Tibial artery (tissue), 4 donors: Measurements from ENCODE around the gene KIF26B.

Experiments used
- DNase-seq, 2 donors: peaks; one replicate each; pipeline ENCODE4 v3.0.0-alpha.2; 2019
- H3K27ac ChIP-seq, 2 donors: fragments of 200-600 bp; sonication (generic) in 1 of 2; 1 replicate in 1 of 2; 2 replicates in 1 of 2; pipeline ENCODE4 v1.5.1; 2018 to 2019; ENCODE audit warnings: mild to moderate bottlenecking in 1 of 2
- H3K27me3 ChIP-seq, 2 donors: fragments of 200-600 bp; sonication (generic) in 1 of 2; one replicate each; pipeline versions ENCODE4 v1.5.1 to v1.6.0; 2016 to 2019
- H3K36me3 ChIP-seq, 3 donors: fragments of 200-600 bp; sonication (generic) in 2 of 3; one replicate each; pipeline ENCODE4 v1.5.1; 2016 to 2019; ENCODE audit warnings: mild to moderate bottlenecking in 2 of 3
- H3K4me1 ChIP-seq, 4 donors: fragments of 200-600 bp; sonication (generic) in 2 of 4; 1 replicate in 3 of 4; 2 replicates in 1 of 4; pipeline ENCODE4 v1.5.1; 2016 to 2019
- H3K4me3 ChIP-seq, 2 donors: fragments of 200-600 bp; sonication (generic) in 1 of 2; 1 replicate in 1 of 2; 2 replicates in 1 of 2; pipeline ENCODE4 v1.5.1; 2018 to 2019; ENCODE audit warnings: mild to moderate bottlenecking in 2 of 2
- H3K9me3 ChIP-seq, 3 donors: fragments of 200-600 bp; sonication (generic) in 1 of 3; one replicate each; pipeline ENCODE4 v1.5.1; 2016 to 2019
- intact Hi-C: fragments of 100-400 bp; cut with DNase I; formaldehyde crosslinking; loops from one replicate; pipeline ENCODE4 v1.15.0; 2023; ENCODE audit warnings: low total_unique reads
- TF ChIP-seq, protein P1 (sequence below), 2 experiments: fragments of 200-600 bp in 1 of 2; fragments of 450-650 bp in 1 of 2; IDR thresholded peaks; one replicate each; pipeline ENCODE4 v1.5.1; 2017 to 2019; ENCODE audit warnings: antibody characterized with exemption in 2 of 2, mild to moderate bottlenecking in 1 of 2, moderate library complexity in 1 of 2

Gene KIF26B

DNA sequence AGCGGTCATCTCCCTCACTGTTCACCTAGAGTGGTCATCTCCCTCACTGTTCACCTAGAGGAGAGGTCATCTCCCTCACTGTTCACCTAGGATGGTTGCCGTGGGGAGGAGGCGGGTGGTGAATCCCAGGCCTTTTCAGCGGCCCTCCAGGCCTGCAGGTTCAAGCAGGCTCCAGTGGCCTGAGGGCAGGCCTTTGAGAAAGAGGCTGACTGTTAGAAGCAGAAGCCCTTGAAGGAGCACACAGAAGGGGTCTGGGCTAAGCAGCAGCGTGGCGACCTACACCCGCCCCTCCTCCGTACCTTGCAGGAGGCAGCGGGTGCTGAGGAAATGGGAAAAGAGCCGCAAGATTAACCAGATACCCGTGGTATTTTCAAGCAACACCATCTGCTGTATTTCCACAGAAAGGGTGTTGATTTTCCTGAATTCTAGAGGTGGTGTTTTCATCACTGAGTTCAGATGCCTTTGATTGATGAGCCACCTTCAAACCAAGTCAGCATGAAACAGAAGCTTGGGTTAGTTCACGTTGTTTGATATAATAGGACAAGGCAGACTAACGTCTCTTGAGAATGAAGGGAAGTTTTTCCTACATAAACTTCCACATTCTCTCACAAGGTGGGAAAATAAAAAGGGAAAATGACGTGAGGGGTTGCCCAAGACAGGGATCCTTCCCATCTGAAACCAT is 289.5 kb downstream of the KIF26B start:
- Histone ChIP-seq H3K36me3 (no peaks in the 10 kb centered on the region), H3K9me3 (no peaks in the 10 kb centered on the region), H3K4me3 (no peak overlapping the region), H3K27ac (no peak overlapping the region), H3K27me3 (peaks cover 0 to 8% of the 10 kb centered on the region in 2 donors), H3K4me1 (no peaks in the 10 kb centered on the region)
- intact Hi-C loops = no loop called here
- TF ChIP-seq, protein P1, sequence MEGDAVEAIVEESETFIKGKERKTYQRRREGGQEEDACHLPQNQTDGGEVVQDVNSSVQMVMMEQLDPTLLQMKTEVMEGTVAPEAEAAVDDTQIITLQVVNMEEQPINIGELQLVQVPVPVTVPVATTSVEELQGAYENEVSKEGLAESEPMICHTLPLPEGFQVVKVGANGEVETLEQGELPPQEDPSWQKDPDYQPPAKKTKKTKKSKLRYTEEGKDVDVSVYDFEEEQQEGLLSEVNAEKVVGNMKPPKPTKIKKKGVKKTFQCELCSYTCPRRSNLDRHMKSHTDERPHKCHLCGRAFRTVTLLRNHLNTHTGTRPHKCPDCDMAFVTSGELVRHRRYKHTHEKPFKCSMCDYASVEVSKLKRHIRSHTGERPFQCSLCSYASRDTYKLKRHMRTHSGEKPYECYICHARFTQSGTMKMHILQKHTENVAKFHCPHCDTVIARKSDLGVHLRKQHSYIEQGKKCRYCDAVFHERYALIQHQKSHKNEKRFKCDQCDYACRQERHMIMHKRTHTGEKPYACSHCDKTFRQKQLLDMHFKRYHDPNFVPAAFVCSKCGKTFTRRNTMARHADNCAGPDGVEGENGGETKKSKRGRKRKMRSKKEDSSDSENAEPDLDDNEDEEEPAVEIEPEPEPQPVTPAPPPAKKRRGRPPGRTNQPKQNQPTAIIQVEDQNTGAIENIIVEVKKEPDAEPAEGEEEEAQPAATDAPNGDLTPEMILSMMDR (IDR thresholded peaks at IDR 0.05) = no peak
- DNase-seq = no peak

DNA sequence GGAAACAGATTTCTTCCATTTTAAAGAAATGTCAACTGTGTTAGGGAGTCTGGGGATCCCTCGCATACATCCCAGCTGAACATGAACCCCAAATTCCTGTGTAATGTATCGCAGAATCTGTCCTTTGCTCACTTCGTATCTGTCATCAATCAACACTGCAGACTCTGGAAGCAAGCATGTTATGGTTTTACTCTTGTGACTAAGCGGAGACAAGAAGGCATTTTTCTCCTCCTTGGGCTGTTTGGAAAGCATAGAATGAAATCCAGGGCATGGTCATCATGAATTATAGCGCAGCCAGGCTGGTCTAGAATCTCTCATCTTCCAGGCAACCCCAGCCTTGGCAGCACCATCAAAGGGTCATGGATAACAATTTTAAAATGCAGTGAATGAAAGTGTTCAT is 290.2 kb downstream of the KIF26B start:
- Histone ChIP-seq H3K4me1 (no peaks in the 10 kb centered on the region), H3K27me3 (peaks cover 0 to 8% of the 10 kb centered on the region in 2 donors), H3K36me3 (no peaks in the 10 kb centered on the region), H3K4me3 (no peak overlapping the region), H3K27ac (no peak overlapping the region), H3K9me3 (no peaks in the 10 kb centered on the region)
- intact Hi-C loops = no loop called here
- TF ChIP-seq, protein P1 (IDR thresholded peaks at IDR 0.05) = no peak
- no peak for DNase-seq

DNA sequence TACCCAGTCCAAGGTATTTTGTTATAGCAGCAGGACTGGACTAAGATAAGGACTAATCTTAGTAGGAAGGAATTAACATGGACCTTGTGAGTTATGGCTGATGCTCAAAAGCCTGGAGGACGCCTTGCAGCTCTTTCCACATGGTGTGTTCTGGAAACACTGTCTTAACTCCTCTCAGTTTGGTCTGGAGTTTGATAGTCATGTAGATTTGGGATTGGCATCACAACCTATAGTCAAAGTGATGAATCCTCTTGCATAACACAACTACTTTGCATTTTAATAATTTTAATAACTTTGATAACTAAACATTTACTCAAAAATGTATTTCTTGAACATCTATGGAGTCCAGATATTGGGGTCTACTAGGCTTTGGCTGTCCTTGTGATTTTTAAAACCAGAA is 293.7 kb downstream of the KIF26B start:
- Histone ChIP-seq H3K9me3 (no peaks in the 10 kb centered on the region), H3K36me3 (no peaks in the 10 kb centered on the region), H3K27ac (no peak overlapping the region), H3K4me3 (no peak overlapping the region), H3K4me1 (no peaks in the 10 kb centered on the region), H3K27me3 (no peaks in the 10 kb centered on the region)
- no peak for DNase-seq
- TF ChIP-seq, protein P1 (IDR thresholded peaks at IDR 0.05) = no peak
- intact Hi-C loops = no loop called here

DNA sequence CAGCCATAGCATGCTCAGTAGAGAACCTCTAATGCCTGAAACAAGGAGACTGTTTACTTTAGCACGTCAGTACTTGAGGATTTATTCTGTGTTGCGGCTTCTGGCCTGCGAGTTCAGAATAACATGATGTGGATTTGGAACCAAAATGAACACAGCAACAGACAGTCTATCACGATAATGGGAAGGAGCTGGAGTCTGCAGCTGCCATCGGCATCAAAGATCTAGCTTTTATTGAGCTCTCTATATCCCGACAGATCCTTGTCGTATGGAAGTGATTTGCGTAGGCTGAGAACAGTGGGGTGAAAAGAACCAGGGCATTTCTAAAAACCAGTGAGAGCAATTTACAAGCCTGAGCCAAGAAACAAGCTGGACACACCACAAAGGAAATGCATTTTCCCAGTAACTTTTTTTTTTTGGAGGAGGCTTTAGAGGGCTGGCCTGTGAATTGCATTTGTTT is 294.2 kb downstream of the KIF26B start:
- TF ChIP-seq, protein P1 (IDR thresholded peaks at IDR 0.05) = no peak
- no peak overlapping the region for H3K27ac ChIP-seq

DNA sequence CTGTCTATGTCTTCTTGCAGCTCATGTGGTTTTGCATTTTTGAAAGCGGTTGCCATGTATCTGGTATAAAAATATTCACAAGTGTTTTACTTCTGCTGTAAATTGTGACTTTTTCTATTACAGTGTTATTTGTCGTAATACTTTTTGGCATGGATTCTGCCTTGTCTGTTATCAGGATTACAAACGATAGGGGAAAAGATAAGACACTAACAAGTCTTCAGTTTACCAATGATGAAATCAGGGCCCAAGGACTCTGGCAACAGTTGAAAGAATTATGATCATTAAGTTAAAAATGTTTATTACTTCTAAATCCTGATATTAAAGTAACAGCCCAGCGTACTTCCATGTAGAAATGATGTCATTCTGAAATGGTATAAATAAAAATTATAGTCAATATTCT is 298.8 kb downstream of the KIF26B start:
- H3K27ac ChIP-seq = no peak overlapping the region
- no peaks in the 10 kb centered on the region for H3K36me3 ChIP-seq
- H3K27me3 ChIP-seq = no peaks in the 10 kb centered on the region
- H3K4me1 ChIP-seq = no peaks in the 10 kb centered on the region
- DNase-seq = no peak
- TF ChIP-seq, protein P1 (IDR thresholded peaks at IDR 0.05) = no peak
- no peaks in the 10 kb centered on the region for H3K9me3 ChIP-seq
- no peak overlapping the region for H3K4me3 ChIP-seq
- intact Hi-C loops = no loop called here

More for the DNA sequence above, 294.2 kb downstream of the KIF26B start:
- no peaks in the 10 kb centered on the region for H3K27me3 ChIP-seq
- H3K4me3 ChIP-seq = no peak overlapping the region
- no peaks in the 10 kb centered on the region for H3K9me3 ChIP-seq
- intact Hi-C loops = no loop called here
- H3K4me1 ChIP-seq = no peaks in the 10 kb centered on the region
- no peak for DNase-seq
- no peaks in the 10 kb centered on the region for H3K36me3 ChIP-seq
